Left lung (tissue), 10 donors: ENCODE results near the gene CDX2. TPM values are rescaled to one million over a fixed set of nuclear protein-coding genes. Genes with fewer than 3 reads are reported as not detected.
A peak's percentile ranks its signal among the peaks of the same experiment; 100 is the strongest.

Experiments used
- ATAC-seq: fragments of 200-7000 bp; cut with Tn5 transposase; one replicate; pipeline ENCODE4 v1.9.1; 2020; ENCODE audit warnings: moderate library complexity
- DNase-seq, 4 donors: peaks; one replicate each; pipeline ENCODE4 v3.0.0-alpha.2; 2013 to 2020
- H3K27ac ChIP-seq, 2 donors: fragments of 200-600 bp; sonication (generic) in 1 of 2; one replicate each; pipeline versions ENCODE4 v1.5.0 to v1.8.0; 2020 to 2021
- H3K27me3 ChIP-seq, 2 donors: fragments of 200-600 bp; sonication (generic) in 1 of 2; one replicate each; pipeline versions ENCODE4 v1.5.0 to v1.8.0; 2020 to 2021
- H3K36me3 ChIP-seq, 2 donors: fragments of 200-600 bp; sonication (generic) in 1 of 2; one replicate each; pipeline versions ENCODE4 v1.5.0 to v1.8.0; 2020 to 2021
- H3K4me1 ChIP-seq, 2 donors: fragments of 200-600 bp; one replicate each; pipeline ENCODE4 v1.8.0; 2021
- H3K4me3 ChIP-seq, 2 donors: fragments of 200-600 bp; sonication (generic) in 1 of 2; one replicate each; pipeline versions ENCODE4 v1.5.0 to v1.8.0; 2020 to 2021; ENCODE audit warnings: mild to moderate bottlenecking in 1 of 2
- H3K9me3 ChIP-seq, 2 donors: fragments of 200-600 bp; sonication (generic) in 1 of 2; one replicate each; pipeline versions ENCODE4 v1.5.0 to v1.8.0; 2020 to 2021
- intact Hi-C, 2 donors: fragments of 100-400 bp; cut with DNase I; formaldehyde crosslinking; loops; one replicate each; pipeline versions ENCODE4 v1.11.2 to v1.14.2; 2022
- polyA plus RNA-seq, 6 donors: library from polyadenylated mRNA; unstranded; fragments of 120-200 nt; gene quantifications; one replicate each; pipeline ENCODE4 v1.2.1, GENCODE V29; 2013; ENCODE audit not compliant: insufficient read length in 6 of 6
- total RNA-seq, 2 donors: library from RNA; stranded (reverse); fragmentation: NEBNext Ultra II Directional; extraction: Animal tissue kit (Norgen Biotek cat#: 25700); gene quantifications; one replicate each; pipeline ENCODE4 v1.2.1, GENCODE V29; 2021
- TF ChIP-seq, protein P1 (sequence below), 2 donors: fragments of 200-600 bp; sonication (generic) in 1 of 2; IDR thresholded peaks; one replicate each; pipeline versions ENCODE4 v1.5.0 to v1.8.0; 2021; ENCODE audit warnings: antibody characterized with exemption in 2 of 2
- donor health status: DM: no; HTN: yes; CAD: no.
- donor health status: DM: no; HTN: no; CAD: no.

The CDX2 gene
- total and polyA plus RNA-seq, 8 donors = not detected

DNA sequence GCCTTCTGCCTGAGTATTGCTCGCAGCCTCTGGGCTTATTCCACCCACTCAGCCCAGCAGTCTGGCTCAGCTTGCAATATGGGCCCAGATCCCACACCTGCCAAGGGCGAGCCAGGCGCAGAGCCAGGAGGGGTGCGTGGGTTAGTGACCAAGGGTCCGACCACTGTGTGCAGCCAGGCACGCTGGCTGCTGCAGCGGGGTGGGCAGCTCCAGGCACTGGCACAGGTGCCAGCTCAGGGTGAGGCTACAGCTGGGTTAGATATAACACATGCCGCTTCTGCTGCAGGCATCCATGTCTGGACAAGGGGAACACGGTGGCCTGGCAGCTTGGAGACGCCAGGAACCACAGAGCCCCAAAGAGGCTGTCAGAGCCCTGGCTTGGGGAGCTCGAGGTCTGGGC is 31.9 kb upstream of the CDX2 start:
- Histone ChIP-seq H3K27ac (no peak overlapping the region), H3K9me3 (no peaks in the 10 kb centered on the region), H3K27me3 (no peaks in the 10 kb centered on the region), H3K4me3 (no peak overlapping the region), H3K36me3 (no peaks in the 10 kb centered on the region), H3K4me1 (no peaks in the 10 kb centered on the region)
- TF ChIP-seq, protein P1, sequence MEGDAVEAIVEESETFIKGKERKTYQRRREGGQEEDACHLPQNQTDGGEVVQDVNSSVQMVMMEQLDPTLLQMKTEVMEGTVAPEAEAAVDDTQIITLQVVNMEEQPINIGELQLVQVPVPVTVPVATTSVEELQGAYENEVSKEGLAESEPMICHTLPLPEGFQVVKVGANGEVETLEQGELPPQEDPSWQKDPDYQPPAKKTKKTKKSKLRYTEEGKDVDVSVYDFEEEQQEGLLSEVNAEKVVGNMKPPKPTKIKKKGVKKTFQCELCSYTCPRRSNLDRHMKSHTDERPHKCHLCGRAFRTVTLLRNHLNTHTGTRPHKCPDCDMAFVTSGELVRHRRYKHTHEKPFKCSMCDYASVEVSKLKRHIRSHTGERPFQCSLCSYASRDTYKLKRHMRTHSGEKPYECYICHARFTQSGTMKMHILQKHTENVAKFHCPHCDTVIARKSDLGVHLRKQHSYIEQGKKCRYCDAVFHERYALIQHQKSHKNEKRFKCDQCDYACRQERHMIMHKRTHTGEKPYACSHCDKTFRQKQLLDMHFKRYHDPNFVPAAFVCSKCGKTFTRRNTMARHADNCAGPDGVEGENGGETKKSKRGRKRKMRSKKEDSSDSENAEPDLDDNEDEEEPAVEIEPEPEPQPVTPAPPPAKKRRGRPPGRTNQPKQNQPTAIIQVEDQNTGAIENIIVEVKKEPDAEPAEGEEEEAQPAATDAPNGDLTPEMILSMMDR (IDR thresholded peaks at IDR 0.05) = no peak
- intact Hi-C loops = no loop called here
- DNase-seq (no peak), ATAC-seq (no peak)

DNA sequence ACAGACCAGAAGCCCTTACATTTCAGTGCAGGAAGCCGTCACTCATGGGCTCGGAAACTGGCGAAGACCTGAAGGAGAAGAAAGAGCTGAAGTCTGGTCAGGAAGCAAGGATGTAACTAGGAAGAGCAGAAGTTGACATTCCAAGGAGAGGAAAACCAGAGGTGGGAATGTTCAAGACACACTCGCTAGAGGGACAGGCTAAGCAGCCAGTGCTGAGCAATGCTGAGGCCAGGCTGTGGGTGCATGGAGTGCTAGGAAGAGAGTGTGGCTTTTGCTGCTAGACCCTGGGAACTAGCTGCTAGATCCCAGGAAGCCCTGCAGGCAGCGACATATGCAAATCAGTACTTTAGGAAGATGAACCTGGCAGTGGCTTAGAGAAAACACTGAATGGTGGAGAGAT is 31.5 kb upstream of the CDX2 start:
- H3K4me3 ChIP-seq = no peak overlapping the region
- no peak for DNase-seq
- H3K9me3 ChIP-seq = no peaks in the 10 kb centered on the region
- no peaks in the 10 kb centered on the region for H3K4me1 ChIP-seq
- no peak overlapping the region for H3K27ac ChIP-seq
- intact Hi-C loops = no loop called here
- H3K36me3 ChIP-seq = no peaks in the 10 kb centered on the region
- ATAC-seq = no peak
- no peaks in the 10 kb centered on the region for H3K27me3 ChIP-seq
- TF ChIP-seq, protein P1 (IDR thresholded peaks at IDR 0.05) = no peak

DNA sequence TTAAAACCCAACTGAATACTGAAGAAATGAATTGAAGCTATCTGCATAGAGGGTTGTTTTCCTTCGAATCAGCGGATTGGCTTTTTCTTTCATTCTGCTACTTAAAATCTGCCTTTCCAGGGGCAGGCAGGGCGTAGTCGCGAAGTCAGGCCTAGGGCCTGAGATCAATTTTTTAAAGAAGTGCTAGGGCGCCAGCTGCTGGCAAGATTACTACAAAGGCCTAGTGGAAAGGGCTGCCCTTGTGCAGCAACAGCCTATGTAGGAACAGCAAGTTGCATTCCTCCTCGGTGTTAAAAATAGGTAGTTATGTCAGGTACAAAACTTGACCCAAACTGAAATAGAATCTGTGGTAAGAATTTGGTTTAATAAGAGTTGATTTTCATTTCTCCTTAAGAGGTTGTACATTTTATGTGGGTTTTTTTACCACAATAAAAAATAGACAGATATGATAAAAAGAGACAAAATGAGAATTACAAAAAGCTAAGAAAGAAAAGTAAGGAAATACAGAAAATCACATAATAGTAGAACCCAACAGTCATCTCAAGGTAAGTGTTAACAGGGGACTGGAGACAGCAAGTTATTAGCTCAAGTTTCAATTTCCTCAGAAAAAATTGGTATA is 28.9 kb upstream of the CDX2 start:
- TF ChIP-seq, protein P1 (IDR thresholded peaks at IDR 0.05) = no peak
- intact Hi-C loops = no loop called here
- Histone ChIP-seq H3K4me3 (no peak overlapping the region), H3K4me1 (no peaks in the 10 kb centered on the region), H3K27me3 (no peaks in the 10 kb centered on the region), H3K27ac (no peak overlapping the region), H3K36me3 (no peaks in the 10 kb centered on the region), H3K9me3 (no peaks in the 10 kb centered on the region)
- peak; percentile 53 for ATAC-seq
- DNase-seq = peak in 1 of 4 donors; percentile 40

DNA sequence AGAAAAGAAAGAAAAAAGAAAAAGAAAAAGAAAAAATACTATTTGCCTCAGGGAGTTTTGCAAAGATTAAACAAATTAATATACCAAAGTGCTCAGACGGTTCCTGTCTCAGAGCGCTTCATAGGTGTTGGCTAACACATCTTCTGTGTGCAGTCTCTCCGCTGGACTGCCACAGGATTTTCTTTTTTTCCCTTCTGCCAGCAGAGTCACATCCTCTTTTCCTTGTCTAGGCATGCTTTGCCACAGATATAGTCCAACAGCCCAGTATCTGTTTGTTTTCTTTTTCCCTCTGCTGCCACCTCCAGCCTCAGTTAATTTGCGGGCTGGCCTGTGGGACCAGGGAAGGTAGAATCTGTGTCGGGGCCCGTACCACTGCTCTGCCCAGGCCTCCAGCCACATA is 22.8 kb upstream of the CDX2 start:
- intact Hi-C loops = no loop called here
- Histone ChIP-seq H3K9me3 (no peaks in the 10 kb centered on the region), H3K4me1 (no peaks in the 10 kb centered on the region), H3K27ac (no peak overlapping the region), H3K27me3 (peaks cover 0 to 31% of the 10 kb centered on the region in 2 donors), H3K4me3 (no peak overlapping the region), H3K36me3 (no peaks in the 10 kb centered on the region)
- DNase-seq = no peak
- no peak for ATAC-seq
- TF ChIP-seq, protein P1 (IDR thresholded peaks at IDR 0.05) = no peak

DNA sequence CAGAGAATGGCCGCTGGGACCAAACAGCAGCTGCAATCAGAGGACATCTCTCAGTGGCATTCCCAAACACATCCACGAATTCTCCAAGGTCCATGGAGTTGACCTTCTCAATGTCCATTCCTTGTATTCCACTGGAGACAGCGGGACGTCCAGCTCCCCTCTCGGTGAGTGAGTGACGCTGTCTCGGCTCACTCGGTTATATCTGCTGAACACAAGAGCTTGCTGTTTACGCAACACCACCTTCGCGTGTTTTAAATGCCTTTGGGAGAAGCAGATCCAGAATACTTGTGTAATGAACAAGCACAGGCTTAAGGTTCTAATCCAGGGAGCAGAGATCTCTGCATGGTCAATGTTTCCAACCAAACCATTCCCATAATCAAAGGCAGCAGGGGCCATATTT is 19.4 kb upstream of the CDX2 start, which contains the start of gene URAD:
URAD (minus strand) TSS at position 174 of the 400 bp plus-strand sequence; CDS start at position 118, 56 bp downstream.
- intact Hi-C loops = loop anchor here in 1 of 2 donors (10.0 kb wide), 1 partner anchor 154 kb away; no protein-coding TSS in a partner anchor
- no peak for DNase-seq
- Histone ChIP-seq H3K36me3 (no peaks in the 10 kb centered on the region), H3K27me3 (peaks cover 8 to 65% of the 10 kb centered on the region in 2 donors), H3K4me3 (no peak within 1 kb of the TSS), H3K9me3 (no peaks in the 10 kb centered on the region), H3K27ac (no peak within 1 kb of the TSS), H3K4me1 (no peaks in the 10 kb centered on the region)
- TF ChIP-seq, protein P1 (IDR thresholded peaks at IDR 0.05) = no peak
- ATAC-seq = peak; percentile 65
